Measurements from ENCODE around the gene S100A7.
A peak's percentile ranks its signal among the peaks of the same experiment; 100 is the strongest.

The S100A7 gene

DNA sequence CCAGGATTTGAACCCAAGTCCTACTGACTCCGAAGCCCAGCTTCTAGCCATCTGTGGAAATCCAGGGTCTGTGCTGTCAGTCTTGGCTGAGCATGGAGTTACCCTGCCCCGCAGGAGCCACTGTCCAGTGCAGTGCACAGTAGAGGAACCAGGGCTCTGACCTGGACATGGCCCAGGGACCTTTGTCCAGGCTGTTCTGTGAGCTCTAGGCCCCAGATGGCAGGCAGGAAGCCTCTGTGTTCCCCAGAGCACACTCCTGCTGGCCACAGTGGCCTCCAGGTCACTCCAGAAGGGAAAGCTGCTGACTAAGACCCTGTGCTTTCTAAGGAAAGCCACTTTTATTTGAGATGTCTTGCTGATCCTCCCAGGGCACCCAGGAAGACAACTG, 30.3 kb downstream of the S100A7 start:
- in situ Hi-C loops (cut with HindIII; ENCODE audit: low sequenced_read_pairs), result no loop called here
- DNase-seq (ENCODE audit: low read depth), result no peak
- TF ChIP-seq, protein P1, sequence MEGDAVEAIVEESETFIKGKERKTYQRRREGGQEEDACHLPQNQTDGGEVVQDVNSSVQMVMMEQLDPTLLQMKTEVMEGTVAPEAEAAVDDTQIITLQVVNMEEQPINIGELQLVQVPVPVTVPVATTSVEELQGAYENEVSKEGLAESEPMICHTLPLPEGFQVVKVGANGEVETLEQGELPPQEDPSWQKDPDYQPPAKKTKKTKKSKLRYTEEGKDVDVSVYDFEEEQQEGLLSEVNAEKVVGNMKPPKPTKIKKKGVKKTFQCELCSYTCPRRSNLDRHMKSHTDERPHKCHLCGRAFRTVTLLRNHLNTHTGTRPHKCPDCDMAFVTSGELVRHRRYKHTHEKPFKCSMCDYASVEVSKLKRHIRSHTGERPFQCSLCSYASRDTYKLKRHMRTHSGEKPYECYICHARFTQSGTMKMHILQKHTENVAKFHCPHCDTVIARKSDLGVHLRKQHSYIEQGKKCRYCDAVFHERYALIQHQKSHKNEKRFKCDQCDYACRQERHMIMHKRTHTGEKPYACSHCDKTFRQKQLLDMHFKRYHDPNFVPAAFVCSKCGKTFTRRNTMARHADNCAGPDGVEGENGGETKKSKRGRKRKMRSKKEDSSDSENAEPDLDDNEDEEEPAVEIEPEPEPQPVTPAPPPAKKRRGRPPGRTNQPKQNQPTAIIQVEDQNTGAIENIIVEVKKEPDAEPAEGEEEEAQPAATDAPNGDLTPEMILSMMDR (IDR thresholded peaks at IDR 0.05; ENCODE audit: low read depth, low read length, missing control alignments), result no peak

DNA sequence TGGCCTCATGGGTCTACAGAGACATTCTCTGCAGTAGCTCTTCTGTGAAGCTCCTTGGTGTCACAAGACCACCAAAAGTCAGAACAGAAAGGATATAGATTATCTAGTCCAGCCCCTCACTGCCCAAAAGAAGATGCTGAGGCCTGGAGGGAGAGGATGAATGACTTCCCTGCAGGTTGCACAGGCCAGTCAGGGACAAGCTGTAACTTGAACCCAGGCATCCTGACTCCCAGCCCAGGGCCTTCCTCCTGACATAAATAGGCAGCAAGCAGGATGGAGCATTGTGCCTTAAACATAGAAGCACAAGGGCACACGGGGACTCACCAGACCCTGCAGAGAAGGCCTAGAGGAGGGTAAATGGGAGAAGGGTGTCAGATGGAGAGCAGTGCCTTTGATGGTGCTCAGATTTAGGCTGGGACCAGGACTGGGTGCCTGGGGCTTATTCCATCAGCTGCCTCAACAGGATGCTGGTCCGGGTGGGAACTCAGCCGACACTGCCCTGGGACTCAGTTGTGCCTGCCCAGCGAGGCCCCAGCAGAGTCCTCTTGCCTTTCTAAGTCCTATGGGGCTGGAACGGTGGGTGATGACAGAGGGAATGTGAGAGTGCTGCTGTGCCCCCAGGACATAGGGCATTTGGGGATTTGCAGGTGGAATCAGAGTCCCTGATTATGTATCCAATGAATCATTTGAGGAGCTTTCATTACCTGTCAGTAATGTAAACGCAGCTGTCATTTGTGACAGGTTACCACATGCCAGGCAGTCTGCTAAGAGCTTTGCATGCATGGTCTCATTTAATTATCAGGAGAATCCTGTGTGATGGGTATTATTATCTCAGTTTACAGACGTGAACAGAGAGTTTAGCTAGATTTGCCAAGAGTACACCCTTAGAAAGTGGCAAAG, 30.9 kb downstream of the S100A7 start:
- no peak for DNase-seq (ENCODE audit: low read depth)
- TF ChIP-seq, protein P1 (IDR thresholded peaks at IDR 0.05; ENCODE audit: low read depth, low read length, missing control alignments), result no peak
- H3K4me3 ChIP-seq (ENCODE audit: low read depth, low read length), result no peak overlapping the region
- in situ Hi-C loops (cut with HindIII; ENCODE audit: low sequenced_read_pairs), result no loop called here

More for the DNA sequence above, 30.3 kb downstream of the S100A7 start:
- no peak overlapping the region for H3K4me3 ChIP-seq (ENCODE audit: low read depth, low read length)

DNA sequence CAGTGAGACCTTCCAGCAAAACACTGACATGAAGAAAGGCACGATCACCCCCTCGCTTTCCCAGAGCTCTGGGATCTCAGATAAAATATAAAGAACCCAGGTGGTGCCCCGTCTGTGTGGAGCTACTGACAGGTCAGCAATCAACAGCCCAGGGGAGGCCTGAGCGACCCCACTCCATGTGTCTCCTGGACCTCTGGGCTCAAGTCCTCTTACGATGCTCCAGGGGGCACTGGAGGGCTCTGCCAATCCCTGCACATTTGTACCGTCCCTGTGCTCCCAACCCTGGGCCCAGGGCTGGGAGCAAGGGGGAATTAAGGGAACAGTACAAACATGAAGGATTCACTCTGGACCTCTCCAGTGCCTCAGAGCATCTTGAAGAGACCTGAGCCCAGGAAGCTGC, 31.7 kb downstream of the S100A7 start:
- no peak overlapping the region for H3K4me3 ChIP-seq (ENCODE audit: low read depth, low read length)
- TF ChIP-seq, protein P1 (IDR thresholded peaks at IDR 0.05; ENCODE audit: low read depth, low read length, missing control alignments), result no peak
- in situ Hi-C loops (cut with HindIII; ENCODE audit: low sequenced_read_pairs), result no loop called here

DNA sequence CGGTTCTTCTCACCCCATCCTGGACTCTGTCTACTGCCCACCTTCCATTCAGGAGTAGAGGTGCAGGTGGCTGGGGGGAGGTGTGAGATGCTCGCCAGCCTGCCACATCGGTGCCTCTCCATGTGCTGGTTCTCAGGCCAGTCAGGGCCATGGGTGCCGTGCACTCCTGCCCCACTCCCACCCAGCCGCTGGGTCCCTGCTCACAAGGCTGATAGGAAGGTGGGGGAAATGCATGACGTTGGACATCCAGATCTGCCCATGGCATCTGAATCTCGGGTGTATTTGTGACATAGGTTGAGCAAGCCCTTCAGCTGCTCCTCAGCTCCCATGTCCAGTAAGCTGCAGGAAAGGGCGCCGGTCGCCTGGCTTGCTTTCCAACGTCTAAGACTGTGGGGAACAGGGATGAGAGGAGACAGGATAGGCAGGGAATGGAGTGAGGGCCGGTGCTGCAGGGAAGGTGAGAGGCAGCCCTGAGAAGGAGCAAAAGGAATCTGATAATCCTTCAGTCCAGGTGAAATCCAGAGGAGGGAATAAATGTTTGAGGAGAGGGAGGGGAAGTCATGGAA, 32.3 kb downstream of the S100A7 start:
- DNase-seq (ENCODE audit: low read depth), result no peak
- TF ChIP-seq, protein P1 (IDR thresholded peaks at IDR 0.05; ENCODE audit: low read depth, low read length, missing control alignments), result no peak
- in situ Hi-C loops (cut with HindIII; ENCODE audit: low sequenced_read_pairs), result no loop called here
- no peak overlapping the region for H3K4me3 ChIP-seq (ENCODE audit: low read depth, low read length)

More for the DNA sequence above, 31.7 kb downstream of the S100A7 start:
- no peak for DNase-seq (ENCODE audit: low read depth)

DNA sequence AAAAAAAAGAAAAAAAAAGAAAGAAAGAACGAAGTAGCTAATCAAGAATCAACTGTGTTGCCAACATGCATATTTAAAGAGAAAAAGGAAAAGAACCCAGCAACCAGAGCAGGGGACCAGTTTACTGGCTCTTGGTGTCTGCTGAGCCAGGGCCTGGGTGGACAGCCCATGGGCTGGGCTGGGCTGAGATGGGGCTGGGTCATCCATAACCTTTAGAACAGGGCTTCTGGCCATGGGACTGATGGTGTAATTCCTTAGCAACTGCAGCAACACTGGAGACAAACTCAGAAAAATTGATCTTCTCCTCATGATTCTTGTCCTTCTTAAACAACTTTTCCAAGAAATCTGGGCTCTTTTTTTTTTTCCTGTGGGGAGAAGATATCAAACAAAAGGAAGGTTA, 33.6 kb downstream of the S100A7 start:
- DNase-seq (ENCODE audit: low read depth), result no peak
- no peak overlapping the region for H3K4me3 ChIP-seq (ENCODE audit: low read depth, low read length)
- TF ChIP-seq, protein P1 (IDR thresholded peaks at IDR 0.05; ENCODE audit: low read depth, low read length, missing control alignments), result no peak
- in situ Hi-C loops (cut with HindIII; ENCODE audit: low sequenced_read_pairs), result no loop called here

DNA sequence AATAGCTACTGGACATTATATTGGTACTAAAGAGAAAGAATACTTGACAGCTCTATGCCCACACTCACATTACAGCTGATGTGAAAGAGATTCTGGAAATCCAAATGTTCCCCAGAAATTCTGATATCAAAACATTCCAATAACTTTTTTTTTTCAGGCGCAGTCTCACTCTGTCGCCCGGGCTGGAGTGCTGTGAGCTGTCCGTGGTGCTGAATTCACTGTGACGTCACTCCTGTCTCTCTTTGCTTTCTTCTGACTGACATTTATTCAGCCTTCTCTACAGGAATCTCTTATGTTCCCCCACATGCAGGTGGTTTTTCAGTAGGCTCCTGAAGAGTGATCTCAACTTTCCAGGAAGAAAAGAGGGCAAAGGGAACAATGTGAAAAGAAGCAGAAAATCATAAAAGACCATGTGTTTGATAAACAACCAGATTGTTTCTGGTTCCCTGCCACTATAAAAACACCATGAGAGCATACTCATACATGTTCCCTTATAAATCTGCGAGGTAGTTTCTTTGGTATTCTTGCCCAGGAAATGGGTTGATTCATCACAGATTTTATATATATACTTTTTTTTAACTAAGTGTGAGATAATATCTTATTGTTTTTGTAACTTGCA, 37.9 kb downstream of the S100A7 start:
- in situ Hi-C loops (cut with HindIII; ENCODE audit: low sequenced_read_pairs), result no loop called here
- no peak overlapping the region for H3K4me3 ChIP-seq (ENCODE audit: low read depth, low read length)
- peak; percentile 36 for DNase-seq (ENCODE audit: low read depth)
- TF ChIP-seq, protein P1 (IDR thresholded peaks at IDR 0.05; ENCODE audit: low read depth, low read length, missing control alignments), result no peak
